GM12891 (cell line): ENCODE data around the gene DECR2.

ENCODE experiments used
- PAX5 ChIP-seq: IDR thresholded peaks from 2 replicates; pipeline ENCODE4 v1.6.1; 2011; ENCODE audit warnings: low read length, moderate library complexity, mild to moderate bottlenecking; ENCODE audit not compliant: insufficient read depth, severe bottlenecking
- POLR2A ChIP-seq: IDR thresholded peaks from 2 replicates; pipeline ENCODE4 v1.6.1; 2011; ENCODE audit warnings: low read depth, low read length, control low read depth
- POLR2AphosphoS5 ChIP-seq: IDR thresholded peaks from 2 replicates; pipeline ENCODE4 v1.6.1; 2011; ENCODE audit warnings: low read depth, low read length, control low read depth
- SPI1 ChIP-seq: IDR thresholded peaks from 2 replicates; pipeline ENCODE4 v1.6.1; 2011; ENCODE audit warnings: low read depth, low read length, control low read depth
- TAF1 ChIP-seq: IDR thresholded peaks from 2 replicates; pipeline ENCODE4 v1.6.1; 2011; ENCODE audit warnings: low read depth, low read length, control low read depth

DNA sequence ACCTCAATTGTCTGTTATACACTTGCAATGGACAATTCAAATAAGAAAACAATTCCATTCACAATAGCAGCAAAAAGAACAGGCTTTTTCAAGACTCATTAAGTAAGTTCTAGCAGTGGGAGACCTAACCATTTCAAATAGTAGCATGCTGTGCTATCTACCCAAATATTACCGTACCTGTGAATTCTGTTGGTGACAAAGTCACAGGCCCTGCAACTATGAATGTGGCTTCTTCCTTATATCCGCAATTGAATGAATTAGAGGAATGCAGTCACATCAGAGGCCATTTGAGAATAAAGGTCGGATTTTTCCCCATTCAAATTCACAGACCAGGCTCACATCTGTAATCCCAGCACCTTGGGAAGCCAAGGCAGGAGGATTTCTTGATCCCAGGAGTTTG, 5.5 kb upstream of the DECR2 start:
- TF ChIP-seq POLR2A, result no peak
- no peak for TF ChIP-seq POLR2AphosphoS5
- no peak for TF ChIP-seq TAF1
- no peak for TF ChIP-seq SPI1
- TF ChIP-seq PAX5, result no peak
